SIG-M5 treated with dmso at 0.1 percent for 504 hours (cell line): ENCODE measurements around the gene WNK2.
"Not testable (repeated sequence)": the region's sequence is repeated elsewhere in the genome, so short reads cannot be mapped to it uniquely, and the experiment has no call there.

Experiments used
- DNase-seq: peaks from one replicate; lab custom pipeline; 2025; ENCODE audit not compliant: unreplicated experiment; lab: John Stamatoyannopoulos, UW

WNK2 gene

DNA sequence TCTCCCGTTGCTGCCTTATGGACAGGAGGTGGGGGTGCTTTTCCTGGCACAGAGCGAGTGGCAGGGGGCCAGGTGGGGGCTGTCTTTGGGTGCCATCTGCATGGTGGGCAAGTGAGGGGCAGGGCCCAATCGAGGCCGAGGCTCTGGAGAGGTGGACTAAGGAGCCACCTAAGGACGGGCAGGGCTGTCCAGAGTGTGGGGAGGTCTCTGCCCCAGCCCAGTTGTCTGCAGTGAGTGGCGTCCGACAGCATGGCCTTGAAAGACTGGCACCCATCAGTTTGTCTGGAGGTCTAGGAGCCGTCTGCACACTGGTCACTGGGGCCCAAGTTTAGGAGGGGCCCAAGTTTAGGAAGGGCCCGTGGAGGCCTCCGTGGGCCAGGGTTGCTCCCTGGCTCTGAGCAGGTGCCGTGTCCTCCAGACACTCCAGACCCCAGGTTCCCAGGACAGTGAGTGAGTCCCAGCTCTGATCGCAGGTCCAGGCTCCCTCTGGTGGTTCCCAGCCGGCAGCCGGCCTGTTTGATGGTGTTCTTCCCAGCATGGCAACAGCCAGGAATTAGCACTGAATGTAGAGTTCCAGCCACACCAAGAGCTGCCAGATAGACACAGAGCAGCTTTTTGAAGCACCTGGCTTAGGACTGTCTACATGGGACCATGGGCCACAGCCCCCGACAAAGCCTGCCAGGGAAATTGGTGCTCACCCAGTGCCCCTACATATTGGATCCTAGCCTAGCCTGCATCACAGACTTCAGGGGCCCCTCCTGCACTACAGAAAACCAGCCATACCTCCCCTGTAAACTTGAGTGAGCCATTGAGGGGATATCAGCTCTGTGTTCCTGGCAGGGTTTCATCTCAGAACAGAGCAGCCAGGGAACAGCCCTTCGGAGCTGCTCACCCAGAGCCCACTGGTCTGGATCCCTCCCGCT is 120.9 kb downstream of the WNK2 start:
- no peak for DNase-seq

DNA sequence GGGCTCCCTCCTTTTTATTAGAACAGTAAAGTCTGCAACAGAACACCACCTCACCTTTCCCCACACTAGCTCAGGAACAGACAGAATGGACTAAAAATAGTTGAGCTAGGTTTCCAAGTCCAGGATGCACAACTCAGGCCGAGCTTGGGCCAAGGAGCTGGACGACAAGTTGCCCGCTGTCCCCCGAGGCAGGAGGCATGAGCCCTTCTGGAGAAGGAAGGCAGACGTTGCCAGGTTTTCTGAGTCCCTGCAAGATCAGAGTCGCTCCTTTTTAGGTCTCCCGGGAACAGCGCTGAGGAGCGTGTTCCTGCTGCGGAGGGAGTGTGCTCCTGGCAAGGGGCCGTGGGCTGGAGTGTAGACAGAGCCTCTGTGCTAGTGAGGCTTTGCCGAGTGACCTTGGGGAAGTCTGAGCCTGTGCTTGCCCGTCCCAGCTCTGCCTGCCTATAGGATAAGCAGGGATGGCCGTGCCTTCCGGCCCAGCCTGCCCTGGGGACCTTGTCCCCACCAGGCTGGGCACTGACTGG is 121.6 kb downstream of the WNK2 start:
- DNase-seq: peak; percentile 41

DNA sequence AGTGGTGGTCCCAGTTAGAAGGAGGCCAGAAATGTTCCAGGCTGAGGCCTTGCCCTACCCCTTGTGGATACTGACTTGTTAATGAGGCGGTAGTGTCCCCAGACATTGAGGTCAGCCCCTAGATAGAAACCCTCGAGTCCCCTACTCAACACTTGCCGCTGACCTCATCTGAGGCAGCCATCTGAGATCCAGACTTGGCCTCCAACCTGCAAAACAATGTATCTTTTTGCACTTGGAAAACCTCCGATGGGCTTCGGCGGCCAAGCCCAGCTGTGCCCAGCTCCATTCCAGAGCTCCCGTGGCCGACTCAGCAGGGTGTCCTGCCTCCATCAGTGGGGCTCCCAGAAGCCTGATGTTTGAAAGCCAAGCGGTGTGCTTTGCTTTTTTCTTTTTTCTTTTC is 122.1 kb downstream of the WNK2 start:
- DNase-seq: no peak

DNA sequence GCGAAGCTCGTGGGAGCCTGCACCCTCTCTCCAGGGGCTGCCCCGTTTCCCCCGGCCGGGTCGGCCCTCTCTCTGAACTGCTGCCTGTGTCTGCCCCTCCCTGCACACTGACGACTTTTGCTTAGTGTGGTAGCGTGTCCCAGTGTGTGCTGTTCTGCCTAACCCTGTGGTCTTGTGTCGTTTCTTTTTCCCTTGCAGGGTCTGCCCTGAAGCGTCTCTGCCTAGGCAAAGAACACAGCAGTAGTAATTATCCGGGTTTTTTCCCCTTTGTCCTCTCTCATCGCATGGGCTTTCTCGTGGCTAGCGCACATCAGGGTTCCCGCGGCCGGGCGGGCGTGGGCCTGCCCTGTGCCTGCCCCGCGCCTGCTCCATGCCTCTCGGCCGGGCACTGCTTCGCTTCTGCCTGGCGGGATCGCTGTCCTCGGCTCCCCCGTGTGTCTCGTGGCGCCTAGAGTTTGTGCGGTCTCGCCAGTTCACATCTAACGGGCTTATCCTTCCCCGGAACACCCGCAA is 122.7 kb downstream of the WNK2 start:
- no peak for DNase-seq

DNA sequence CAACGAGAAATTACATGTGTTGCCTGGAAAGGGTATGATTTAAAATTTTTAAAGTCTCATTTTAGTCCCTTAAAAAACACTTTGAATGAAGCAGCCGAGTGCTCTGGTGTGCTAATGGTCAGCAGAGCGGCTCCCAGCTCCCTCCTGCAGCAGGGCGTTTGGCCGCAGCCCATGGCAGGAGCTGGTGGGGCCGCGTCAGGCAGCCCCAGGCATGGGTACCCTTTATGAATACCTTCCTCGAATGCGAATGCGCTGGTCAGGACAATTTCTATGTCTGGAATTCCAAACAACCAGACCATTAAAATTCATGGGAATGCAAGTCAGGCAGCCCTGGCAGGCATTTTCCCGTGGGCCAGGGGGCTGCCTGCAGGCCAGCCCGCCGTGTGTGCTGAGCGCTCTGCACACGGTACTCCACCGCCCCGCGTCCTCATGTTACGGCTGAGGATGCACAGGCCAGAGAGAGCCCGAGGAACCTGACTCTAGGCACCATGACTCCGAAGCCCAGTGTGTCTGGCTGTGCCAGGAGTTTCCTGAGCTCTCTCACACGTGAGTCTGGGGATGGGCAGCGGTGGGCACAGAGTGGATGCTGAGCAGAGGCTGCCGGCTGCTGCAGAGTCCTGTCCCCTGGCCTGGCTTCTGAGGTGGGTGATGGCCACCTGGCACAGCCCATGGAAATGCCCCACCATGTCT is 123.7 kb downstream of the WNK2 start:
- DNase-seq: no peak

DNA sequence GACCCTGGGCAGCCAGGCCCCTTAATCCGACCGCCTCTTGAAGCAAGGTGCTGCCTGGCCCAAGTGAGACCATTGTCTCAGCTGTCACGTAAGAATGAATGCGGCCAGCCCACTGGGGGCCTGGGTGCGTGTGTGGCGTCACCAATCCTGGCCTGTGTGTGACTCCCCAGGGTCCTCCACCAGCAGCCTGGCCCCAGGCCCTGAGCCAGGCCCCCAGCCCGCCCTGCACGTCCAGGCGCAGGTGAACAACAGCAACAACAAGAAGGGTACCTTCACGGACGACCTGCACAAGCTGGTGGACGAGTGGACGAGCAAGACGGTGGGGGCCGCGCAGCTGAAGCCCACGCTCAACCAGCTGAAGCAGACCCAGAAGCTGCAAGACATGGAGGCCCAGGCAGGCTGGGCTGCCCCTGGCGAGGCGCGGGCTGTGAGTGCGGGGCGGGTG is 124.2 kb downstream of the WNK2 start:
- DNase-seq: no peak

DNA sequence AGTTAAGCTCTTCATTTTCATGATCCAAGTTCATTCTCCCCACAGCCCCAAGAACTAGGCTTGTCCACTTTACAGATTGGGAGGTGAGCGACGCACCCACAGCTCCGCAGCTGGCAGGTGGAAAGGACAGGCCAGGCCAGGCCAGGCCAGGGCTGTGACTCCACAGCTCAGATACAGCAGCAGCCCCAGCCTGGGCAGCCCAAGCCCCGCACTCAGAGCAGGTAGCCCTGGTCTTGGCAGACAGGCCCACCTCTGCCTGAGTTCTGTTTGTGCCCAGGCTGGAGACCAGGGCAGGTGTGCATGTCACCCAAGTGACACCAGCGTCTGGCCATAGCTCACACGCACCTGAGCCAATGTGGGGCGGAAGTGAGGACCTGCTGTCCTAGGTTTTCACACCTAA is 124.7 kb downstream of the WNK2 start:
- DNase-seq: no peak

DNA sequence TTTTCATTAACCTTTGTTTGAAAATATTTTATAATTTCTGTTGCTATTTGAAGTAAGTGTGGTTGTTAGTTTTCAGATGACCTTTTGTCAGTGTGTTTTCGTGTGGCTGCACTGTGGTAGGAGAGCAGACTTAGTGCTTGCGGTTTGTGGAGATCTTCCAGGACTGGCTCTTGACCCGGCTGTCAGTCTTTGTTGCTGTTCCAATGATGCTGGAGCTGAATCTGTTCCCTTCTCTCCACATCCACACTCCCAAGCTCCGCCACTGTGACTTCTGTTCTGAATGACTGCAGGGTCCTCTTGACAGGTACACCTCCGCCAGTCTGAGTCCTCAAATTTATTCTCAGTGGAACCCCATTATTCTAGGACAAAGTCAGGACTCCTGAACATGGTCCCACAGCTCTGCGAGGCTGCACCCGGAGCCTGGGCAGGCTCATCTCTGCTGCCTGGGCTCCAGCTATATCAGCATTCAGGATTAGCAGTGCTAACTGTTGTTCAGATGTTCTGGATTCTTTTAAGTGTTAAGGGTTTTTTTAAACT is 126.0 kb downstream of the WNK2 start:
- DNase-seq: no peak

DNA sequence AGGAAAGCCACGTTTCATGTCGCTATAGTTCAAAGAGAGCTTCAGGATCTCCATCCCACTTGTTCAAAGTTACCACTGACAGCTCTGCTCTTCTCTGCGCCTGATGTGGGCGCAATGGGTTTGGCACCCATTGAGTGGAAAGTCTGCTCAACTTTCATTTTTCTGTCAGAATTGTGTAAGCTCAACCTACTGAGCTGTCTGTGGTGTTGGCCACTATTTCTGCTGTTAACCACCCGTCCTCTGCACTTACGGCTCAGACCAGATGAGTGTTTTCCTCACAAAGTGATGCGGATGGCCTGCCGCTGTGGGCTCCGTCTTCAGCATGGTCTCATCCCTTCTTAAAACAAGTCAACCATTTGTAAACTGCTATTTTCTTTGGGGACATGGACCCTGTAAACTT is 131.2 kb downstream of the WNK2 start:
- no peak for DNase-seq

DNA sequence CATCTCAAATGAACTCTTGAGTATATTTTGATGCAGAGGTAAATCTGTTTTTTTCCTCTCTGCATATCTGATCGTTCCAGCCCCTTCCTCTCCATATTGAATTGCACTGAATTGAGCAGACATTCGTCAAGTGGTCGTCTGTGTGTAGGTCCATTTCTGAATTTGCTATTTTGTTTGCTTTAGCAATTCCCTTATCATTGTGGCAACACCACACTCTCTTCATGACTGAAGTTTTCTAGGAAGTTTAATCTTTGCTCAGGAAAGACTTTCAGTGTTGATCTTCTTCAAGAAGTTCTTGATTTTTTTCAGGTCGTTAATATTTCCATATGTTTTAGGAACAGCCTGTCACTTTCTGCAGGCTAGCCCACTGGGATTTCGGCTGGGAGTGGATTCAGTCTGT is 132.0 kb downstream of the WNK2 start:
- no peak for DNase-seq

DNA sequence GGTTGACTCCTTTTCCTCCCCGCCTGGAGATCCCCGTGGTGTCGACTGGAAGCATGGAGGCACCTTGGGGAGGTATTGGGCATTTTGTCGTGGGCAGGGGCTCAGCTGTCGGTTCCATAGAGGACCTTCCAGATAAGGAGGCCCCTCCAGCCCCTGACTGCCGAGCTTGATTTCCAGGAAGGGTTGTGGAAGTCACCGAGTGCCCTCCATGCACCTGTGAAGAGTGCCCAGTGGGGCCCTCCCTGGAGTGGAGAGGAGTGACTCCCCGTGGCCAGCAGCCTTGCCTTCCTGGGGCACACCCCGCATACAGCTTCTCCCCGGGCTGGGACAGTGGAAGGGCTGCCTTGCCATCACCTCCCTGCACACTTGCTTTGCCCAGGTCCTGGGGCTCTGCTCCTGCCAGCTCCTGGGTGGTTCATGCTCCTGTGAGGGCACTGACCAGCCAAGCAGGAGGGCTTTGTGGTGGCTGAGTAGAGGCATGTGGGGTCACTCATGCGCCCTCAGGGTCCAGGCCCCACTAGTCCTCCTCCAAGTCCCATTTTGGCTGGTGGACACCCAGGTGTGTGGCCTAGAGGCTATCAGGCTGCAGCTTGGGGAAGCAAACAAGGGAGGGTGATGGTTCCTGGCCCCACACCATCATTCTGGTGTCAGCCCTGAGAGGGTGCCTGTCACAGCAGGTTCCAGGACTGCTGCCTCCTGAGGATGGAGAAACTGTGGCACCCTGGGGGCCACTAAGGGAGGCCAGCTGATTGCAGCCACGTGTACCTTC is 133.0 kb downstream of the WNK2 start:
- DNase-seq: no peak

DNA sequence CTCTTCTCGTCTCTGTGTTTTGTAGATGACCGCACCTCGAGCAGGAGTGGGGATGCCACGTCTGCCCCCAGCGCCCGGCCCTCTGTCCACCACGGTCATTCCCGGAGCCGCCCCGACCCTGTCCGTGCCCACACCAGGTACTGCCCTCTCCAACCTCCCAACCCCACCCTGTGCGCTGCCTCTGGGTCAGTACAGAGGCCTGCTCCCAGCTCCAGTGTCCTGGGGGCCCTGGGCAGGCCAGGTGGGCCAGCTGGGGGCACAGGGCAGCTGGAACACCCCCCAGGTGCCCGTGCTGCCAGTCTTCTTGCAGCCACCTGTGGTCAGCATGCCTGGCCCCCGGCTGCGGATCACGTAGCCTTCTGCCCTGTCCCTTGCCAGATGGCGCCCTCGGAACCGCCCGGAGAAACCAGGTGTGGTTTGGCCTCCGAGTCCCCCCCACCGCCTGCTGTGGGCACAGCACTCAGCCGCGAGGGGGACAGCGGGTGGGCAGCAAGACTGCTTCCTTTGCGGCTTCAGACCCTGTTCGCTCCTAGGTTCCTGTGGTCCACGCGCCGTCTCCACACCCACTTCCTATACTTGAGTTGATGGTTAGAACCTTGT is 133.7 kb downstream of the WNK2 start:
- DNase-seq: no peak

DNA sequence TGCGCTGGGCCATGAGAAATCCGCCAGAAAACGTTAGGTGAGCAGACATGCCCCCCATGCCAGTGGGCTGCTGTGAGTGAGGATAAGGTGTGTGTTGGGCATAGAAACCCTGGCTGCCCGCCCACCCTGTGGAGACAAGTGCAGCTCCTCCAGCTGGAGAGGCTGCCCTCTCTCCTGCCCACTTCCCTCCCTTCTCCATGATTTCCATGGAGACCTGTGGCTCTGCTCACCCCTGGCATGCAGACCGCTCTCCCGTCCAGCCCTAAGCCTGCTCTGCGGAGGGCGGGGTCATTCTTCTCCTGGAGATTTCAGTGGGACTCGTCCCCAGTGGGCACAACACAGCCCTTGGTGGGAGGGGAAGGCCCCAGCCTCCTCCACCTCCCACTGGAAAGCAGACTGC is 134.5 kb downstream of the WNK2 start:
- DNase-seq: no peak

DNA sequence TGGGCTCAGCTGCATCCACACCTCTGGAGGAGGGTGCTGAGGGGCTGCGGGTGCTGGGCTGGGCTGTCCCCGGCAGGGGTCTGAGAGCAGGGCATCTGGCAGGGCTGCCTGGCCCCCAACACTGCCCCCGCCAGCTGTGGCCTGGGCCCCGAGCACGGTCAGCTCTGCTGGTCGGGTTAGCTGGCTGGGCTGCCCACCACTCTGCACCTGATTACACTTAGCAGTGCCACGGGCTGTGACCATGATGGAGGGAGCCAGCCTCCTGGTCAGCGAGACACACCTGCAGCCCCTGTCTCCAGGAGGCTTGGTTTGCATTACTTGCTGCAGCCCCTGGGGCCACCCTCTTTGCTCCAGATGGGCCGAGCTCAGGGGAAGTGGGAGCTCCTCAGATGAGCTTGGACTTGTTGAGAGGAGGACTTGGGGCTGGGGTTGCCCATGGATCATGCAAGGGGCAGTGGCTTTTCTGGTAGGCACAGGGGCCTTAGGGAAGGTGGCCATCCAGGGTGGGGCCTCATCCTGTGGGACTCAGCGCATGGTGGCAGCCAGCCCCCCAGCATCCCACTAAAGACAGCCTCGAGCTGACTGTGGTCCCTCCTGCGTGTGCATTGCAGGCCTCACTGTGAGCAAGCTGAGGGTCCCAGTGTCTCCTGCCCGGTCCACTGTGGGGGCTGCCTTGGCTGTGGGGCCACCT is 135.5 kb downstream of the WNK2 start:
- no peak for DNase-seq

DNA sequence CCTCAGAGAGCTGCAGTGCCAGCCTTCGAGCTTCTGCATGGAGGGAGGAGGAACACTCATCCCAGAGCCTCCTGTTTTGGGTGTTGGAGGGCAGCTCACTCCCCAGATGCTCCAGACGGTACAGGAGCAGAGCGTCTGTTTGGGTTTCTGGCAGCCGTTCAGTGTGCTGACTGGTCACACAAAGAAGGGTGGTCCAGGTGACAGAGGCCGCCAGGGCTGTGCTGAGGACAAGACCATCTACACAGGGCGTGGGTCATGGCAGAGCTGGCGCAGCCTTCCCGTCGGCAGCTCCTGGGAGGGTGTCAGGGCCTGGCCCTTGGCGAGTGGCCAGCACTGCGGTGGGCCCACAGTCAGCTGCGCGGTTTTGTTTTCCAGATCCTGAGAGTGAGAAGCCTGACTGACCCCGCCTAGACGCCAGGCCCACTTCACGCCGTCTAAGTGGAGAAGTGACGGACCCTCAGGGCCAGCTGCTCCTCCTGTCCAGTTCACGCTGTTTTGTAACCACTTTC is 136.1 kb downstream of the WNK2 start:
- DNase-seq: no peak

DNA sequence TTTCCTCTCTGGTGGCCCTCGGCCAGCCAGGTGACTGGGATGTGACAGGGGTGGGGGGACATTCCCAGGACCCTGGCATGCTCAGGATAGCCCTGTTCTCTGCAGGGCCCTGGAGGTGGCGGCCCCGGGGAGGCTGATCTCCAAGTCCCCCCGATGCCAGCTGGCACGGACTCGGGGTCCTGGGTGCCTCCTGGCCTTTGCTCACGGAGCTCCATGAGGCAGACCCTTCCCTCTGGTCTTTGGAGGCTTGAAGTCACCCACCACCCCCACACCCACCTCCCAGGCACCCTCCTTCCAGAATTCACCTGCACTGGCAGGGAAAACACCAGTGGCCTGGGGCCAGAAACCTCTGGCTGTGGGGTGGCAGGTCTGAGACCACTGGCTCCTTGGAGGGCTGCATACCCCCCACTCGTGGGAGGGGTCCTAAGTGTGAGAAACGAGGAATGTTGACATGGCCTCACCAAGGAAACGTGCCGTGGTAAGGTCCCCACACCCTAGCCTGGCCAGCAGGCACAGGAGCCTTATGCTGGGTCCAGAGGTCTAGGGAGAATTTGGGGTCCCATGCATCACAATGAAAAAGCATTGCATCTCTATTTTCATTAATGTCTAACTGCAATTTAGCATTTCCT is 136.8 kb downstream of the WNK2 start:
- DNase-seq: no peak

DNA sequence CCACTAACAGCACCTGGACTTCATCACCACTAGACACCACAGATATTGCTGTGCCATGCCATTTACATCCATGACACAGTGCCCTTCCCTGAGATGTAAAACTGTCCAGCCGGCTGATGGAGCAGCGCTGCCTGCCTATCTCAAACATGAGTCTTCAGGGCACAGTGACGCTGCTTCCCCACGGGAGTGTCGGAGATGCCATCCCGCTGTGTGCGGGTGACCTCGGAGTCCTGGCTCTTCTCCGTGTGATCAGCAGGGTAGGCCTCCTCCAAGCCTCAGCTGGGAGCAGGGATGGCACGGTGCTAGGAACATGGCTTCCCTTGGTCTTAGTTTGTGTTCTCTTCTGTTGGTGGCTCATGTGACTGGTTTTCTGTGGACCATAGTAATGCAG is 137.3 kb downstream of the WNK2 start:
- no peak for DNase-seq

DNA sequence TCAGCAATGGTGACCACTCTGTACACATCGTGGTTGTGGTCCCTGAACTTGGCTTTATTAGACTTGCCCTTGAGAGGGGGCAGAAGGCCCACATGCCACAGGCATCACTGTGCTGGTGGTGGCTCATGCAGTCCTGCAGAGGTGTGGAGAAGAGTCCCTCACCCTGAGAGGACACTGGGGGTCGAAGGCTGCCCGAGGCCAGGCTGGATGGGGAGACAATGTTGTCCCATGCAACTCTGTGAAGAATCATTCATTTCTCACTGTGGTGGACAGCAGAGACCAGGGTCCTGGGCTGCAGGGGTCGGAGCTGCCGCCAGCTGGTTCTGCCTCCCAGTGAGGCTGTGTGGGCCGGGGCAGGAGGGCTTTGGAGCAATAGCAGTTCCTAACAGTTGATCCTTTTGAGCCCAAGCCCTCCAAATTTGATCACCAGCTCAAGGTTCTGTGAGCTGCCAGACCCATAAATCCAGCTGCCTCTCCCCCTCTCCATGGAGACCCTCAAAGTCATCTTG is 139.6 kb downstream of the WNK2 start:
- not testable (repeated sequence) for DNase-seq

DNA sequence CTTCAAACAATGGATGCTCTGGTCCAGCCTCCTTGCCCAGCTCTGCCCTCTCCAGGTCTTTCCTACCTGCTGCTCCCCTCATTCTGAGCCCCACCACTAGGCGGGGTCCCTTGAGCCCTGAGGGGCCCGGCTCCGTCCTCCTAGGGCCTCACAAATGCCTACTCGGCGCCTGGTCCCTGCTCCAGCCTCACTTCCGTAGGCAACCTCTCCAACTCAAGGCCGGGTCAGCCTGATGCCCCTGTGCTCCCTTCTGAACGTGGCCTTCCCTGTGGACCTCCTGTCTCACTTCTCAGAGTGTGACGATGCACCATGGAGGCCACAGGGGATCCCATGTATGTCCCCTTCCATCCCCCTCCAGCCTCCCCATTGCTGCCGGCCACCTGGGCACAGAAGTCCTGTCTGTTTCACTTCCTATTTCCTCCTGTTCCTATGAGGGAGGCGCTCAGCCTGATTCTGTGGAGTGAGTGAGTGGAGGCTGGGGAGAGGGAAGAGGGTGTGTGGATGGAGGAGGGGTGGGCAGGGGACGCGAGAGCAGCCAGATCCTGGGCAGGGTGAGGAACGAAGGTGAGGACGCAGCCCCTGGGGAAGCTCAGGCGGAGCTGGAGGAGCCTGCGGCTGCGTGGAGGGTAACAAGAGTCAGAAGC is 140.4 kb downstream of the WNK2 start:
- no peak for DNase-seq
